Amygdala (tissue), 56 donors: ENCODE measurements around the gene VWA8.
A peak's percentile ranks its signal among the peaks of the same experiment; 100 is the strongest.

Experiments used
- DNase-seq, 56 donors: peaks; one replicate each; lab custom pipeline; 2025; lab: John Stamatoyannopoulos, UW

VWA8 gene

DNA sequence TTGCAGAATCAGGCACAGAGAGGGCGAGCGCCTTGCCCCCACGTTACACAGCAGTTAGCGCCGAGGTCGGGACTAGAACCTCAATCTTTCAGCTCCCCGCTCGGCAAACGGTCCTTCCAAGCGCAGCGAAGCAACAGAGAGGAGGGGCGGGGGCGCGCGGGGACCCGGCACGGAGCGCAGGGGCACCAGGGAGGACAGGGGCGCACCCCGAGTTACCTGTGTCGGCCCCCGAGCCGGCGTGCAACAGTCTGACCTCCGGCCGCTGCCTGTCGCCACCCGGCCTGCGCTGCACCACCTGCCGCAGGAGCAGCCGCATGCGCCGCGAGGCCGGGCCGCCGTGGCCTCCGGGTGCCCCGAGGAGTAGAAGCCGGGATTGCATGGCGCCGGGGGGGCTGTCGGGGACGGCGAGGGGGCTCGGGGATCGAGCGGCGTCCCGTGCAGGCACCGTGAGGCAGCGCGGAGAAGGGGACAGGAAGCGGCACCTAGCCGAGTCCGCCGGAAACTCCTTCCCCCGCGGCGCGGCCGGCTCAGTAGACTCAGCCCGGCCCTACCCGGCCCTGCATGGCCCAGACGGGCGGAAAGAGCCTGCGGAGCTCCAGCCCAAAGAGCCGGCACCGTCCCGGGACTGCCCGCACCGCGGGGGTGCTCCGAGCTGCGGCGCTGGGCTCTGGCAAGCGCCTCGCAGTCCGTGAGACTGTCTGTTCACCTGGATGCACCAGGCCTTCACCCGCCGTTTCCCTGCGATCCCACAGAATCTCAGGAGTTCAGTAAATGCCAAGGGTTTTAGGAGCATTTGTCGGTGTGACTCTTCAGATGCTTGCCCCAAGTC, at the start of gene VWA8:
Gene VWA8 (minus strand): TSS at position 473 of the 829 bp plus-strand sequence. CDS start 94 bp downstream, at position 379.
- peak in 52 of 56 donors; percentile 10 to 80 (median 50) for DNase-seq

DNA sequence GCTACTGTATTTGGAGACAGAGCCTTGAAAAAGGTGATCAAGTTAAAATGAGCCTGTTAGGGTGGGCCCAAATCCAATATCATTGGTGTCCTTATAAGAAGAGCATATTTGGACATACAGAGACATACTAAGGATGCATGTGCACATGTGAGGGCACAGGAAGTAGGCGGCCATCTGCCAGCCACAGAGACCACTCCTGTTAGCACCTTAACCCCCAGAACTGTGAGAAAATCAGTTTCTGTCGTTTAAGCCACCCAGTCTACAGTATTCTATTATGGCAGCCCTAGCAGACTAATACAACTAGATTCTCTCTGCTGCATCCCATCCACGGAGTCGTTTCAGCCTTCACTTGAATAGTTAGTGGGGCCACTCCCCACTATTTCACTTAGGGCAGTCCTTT, 48.1 kb upstream of the VWA8 start:
- DNase-seq, result no peak

DNA sequence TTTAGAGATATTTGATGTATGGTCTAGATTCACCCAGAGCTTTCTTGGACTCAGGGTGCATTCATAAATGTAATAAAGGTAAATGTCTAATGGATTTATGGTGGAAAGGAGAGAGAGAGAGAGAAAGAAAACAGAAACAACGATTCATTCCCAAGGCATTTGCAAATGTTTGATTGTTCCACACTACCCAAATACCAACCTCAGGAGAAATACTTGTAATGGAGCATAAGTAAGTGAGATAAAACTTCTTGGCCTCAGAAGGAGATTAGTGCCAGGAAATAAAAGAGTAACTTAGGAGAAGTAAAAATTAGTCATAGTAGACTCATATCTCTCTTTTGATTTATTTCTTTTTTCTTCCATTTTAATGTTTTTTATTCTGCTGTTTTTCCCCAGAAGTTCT, 46.9 kb upstream of the VWA8 start:
- DNase-seq, result no peak

DNA sequence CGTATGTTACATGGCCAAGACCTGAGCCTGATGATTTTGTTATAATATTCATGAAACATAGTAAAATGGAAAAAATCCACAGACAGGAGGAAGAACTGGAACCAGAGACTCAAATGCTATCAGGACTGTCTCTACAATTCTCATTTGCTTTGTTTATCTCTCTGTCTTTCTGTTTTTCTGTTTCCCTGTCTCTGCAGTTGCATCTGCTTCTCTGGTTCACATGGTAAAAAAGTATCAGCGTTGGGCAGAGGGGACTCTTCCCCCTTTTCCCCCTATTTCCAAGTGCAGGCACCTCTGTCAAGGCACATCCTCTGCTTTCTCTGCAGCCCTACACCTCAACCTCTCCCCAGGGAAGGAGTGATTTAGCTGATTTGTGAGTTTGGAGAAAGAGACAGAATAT, 41.2 kb upstream of the VWA8 start:
- DNase-seq, result no peak

DNA sequence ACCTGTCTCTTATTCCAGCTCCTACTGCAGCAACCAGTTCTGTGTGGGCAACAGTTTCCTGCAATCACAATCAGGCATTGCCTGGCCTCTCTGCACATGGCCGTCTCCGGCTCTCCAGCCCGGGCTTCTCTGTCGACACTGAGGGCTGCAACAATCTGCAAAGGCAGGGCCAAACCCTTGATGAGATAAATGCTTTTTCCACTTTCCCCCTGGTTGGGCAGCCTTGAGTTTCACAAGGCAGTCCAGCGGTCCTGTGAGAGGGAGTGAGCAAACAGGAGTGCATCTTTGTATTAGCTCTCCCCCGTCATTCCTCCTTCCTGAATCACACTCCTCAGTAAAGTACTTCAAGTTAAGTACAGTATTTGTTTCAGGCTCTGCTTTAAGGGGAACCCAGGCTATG, 40.7 kb upstream of the VWA8 start:
- DNase-seq, result no peak

DNA sequence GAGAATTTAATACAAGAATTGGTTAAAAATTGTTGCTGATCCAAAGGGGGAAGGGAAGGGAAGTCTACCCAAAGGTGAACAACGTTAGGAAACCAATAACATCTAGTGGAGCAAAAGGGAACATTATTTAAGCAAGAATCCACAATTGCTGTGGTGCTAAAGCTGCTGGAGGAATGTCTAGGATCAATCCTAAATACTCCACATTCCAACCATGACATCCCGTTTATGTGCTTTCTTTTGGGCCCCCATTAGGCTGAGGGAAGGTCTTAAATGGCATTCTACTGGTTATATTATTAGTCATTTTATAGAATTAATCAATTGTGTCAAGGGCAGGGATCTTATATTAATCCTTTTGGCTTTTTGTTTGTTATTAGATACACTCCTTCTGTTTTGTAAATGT, 39.9 kb upstream of the VWA8 start:
- no peak for DNase-seq

DNA sequence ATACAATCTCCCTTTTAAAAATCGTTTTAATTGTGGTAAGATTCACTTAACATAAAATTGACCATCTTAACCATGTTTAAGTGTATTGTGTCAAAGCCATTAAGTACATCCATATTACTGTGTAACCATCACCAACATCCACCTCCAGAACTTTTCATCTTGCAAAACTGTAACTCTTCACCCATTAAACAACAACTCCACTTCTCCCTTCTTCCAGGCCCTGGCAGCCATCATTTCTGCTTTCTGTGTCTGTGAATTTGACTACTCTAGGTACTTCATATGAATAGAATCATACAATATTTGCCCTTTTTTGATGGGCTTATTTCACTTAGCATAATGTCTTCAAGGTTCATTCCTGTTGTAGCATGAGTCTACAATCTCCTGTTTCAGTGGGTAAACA, 36.5 kb upstream of the VWA8 start:
- DNase-seq, result no peak

DNA sequence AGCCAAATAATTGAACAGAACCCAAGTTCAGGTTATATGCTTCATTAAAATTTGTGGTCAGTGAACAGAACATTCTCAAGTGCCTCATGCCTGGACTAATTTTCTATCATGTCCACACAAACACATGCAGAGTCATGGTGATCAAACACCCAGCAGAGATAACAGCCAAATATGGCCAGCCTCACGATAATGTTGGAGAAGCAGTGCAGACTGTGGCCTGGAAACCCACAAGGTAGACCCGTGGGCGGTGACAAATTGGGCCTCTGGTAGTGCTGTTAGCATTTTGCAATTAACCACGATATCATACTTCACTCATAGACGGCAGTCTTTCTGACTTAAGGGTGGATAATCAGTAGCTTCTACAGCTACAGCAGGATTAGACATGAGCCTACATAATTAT, 35.0 kb upstream of the VWA8 start:
- DNase-seq, result no peak

DNA sequence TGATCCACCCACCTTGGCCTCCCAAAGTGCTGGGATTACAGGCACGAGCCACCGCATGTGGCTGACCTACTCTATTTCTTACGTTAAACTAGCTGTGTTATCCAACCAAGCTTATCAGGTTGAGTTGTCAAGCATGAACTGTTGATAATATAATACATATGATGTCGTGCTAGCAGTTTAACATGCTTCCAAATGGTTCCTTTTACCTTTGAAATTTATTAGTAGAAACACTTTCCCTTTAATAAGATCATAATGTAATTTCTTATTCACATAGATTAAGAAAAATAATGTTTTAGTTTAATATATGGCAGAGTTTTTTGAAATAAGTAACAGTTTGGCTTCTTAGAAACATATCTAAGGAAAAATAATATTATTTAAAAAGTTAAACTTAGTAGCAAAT, 34.4 kb upstream of the VWA8 start:
- no peak for DNase-seq

DNA sequence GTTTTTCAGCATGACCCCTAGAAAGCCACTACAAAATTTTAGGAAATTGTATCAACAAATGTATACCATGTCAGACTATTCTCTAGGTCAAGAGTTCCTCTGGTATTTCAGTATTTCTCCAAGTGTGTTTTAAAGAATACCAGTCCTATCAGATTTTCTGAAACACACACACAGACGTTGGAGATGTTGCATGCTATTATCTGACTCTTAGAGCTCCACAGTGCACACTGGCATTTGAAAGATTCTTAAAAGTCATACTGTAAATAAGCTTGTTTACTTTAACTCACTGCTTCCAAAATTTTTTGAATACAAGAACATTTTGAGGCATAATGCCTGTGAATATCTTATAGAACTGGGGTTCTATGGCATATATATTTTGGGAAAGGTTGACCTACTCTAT, 33.8 kb upstream of the VWA8 start:
- no peak for DNase-seq

DNA sequence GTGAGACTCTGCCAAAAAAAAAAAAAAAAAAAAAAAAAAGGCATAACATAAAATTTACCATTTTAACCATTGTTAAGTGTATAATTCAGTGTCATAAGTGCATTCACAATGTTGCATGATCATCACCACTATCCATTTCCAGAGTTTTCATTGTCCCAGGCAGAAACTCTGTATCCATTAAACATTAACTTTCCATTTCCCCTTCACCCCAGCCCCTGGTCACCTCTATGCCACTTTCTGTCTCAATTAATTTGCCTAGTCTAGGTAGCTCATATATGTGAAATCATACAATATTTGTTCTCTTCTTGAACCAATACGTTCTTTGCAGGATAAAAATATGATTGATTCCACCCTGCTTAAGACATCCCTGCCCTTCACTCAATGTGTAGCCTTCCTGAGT, 31.0 kb upstream of the VWA8 start:
- no peak for DNase-seq

DNA sequence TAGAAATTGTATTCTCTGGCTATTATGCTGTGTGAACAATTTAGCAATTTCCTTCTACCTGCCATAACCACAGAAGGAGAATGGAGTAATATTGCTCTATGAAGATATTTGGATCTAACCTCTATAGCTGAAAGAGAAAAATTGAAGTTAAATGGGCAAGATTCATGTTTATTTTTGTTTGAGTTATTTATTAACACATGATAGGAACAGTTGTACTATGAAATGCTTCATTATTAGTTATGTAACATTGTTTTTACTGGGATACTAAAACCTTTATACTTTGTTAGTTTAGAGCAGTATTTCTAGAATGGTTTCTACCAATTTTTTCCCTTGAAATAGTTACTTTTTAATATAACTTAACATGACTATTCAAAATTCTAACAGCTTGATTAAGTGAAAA, 27.3 kb upstream of the VWA8 start:
- no peak for DNase-seq

DNA sequence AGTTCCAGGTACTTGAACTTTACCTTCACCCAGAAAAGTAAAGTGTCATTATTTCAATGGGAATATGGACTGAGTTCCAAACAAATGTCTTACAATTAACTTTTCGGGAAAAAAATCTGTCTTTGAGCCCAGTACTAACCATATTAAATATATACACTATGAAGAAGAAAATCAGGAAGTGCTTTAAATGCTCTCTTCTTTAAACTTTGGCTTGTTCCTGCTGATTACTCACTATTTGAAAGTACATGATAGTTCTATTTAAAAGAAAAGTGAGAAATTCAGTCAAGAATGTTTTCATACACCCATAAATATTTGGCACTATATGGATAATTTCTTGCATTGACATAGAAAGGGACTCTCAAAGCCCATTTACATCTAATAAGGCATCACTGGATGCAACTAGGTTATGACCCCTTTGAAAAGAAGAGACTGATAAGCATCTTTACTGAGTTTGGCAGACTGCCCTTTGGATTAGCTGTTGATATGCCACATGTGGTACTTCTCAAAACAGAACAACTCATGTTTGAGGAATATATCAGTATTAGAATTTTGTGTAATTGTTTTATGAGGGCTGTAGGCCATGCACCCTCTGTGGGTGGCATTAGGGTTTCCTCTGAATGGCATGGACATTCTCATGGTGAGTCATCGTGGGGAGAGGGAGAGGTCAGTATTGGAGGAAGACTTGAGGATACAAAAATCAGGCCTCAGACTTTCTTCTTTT, 25.0 kb upstream of the VWA8 start:
- no peak for DNase-seq

DNA sequence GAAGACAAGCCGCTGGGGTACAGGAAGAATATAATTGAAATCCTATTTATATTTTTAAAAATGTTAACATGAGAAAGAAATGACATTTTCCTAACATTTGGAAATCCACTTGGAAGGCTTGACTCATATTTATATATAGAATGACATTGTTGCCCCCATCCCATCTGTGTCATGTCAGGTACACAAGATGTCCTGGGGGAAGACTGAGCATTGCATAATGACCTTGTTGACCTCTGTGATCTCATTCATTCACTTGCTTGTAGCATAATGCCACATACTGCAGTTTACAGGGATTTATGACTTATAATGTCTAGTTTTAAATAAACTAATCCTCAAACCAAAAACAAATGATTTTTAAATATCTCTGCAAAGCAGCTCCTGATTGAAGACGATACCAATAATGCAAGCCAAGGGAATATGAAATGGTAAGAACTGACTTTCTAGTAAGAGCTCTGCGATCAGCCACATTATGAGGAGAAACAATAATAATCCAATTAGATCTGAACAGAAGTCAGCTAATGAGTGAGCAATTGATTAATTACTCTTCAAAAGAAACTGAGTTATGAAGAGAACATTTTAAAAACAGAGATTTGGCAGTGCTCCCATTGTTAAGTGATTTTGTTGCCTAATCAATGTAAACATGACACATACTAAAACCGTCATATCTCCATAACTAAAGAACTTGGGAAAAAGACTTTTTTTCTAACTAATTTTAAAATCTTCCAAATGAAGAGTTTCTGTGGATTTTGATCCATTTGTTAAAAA, 21.2 kb upstream of the VWA8 start:
- no peak for DNase-seq

DNA sequence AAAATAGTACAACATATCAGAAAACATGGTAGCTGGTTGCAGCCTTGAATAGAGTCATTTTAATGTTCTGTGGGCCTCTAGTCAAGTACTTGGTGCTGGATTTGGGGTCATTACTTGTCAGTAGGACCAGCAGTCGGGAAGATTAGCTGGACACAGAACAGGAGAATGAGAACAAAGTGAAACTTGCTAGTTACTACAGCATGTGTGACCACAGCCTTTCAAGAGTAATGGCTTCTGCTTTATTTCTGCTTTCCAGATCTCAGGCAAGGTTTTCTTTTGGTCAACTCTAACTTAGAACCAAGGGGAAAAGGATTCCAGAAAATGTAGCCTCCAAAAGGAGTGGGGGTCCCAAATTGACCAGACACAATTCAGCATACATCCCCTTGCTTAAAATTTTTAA, 17.1 kb upstream of the VWA8 start:
- DNase-seq, result no peak

DNA sequence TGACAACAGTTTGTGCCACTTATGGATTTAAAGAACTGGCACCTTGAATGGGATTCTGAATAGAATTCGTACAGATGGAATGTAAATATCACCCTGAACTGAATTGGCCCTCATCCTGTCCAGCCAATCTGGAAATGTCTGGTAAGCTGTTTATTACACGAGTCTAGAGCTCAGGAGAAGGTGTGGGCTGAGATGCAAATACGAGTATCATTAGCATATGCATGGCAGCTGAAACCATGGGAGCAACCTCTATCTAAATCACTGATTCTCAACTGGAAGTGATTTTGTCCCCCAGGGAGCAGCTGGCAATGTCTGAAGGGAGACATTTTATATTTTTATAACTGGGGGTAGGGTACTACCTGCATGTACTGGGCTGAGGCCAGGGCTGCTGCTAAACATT, 15.6 kb upstream of the VWA8 start:
- no peak for DNase-seq

DNA sequence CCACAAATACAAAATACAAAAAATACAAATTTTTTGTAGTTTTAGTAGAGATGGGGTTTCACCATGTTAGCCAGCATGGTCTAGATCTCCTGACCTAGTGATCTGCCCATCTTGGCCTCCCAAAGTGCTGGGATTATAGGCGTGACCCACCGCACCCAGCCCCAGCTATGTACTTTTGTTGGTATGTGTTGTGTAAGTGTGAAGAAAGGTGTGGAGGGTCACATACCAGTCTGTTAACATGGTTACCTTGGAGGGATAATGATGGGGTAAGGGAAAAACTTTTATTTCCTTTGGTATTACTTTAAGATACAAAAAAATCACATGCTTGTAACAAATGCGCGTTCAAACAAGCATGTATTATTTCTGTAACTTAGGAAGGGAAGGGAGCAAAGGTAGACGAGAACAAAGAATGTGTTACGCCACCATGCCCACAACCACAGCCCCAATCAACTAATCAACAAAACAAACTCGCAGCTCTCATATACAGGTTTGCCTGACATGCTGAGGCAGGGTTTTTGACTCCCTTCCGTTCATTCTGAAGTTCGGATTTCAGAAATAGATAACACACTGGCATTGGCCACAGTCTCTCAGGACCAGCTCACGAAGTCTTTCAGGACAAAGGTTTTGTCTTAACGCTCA, 13.5 kb upstream of the VWA8 start:
- DNase-seq, result no peak

DNA sequence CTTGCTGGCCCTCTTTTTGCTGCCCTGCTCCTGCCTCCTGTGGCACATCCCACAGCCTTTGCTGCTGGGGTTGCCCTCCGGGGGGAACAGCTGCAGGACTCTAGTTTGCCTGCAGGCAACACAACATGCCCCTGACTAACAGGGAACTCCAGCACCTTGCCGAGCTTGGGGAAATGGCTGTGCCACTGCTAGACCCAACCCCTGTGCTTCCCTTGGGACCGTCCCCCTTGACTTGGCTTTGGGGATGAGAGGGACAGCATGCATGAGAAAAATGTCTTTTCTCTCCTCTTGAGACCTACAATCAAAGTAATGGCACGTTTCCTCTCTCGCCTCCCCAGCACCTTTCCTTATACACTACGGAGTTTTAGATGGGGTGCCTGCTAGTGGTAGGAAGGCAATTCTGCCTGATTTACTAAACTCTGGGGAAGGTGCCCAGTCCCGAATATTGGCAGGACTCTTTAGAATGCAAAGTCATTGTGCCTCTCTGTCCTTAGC, 12.4 kb upstream of the VWA8 start:
- peak in 8 of 56 donors; percentile 1 to 16 (median 6) for DNase-seq

DNA sequence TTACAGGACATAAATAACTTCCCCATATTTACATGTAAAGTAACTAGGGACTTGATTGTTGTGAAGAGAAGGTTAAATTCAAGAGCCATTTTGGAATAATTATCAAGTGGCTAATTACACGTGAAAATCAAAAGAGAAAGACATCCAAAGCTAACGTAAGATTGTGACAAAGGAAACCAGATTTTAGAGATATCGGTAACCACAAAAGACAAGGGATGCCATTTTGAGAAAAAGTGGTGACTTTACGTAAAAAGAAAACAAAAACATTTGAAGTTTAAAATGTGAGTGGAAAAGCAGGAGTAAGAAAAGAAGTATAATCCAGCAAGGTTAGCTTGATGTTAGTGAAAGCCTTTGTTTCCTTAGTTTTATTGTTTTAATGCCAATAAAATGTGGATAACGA, 10.9 kb upstream of the VWA8 start:
- no peak for DNase-seq

DNA sequence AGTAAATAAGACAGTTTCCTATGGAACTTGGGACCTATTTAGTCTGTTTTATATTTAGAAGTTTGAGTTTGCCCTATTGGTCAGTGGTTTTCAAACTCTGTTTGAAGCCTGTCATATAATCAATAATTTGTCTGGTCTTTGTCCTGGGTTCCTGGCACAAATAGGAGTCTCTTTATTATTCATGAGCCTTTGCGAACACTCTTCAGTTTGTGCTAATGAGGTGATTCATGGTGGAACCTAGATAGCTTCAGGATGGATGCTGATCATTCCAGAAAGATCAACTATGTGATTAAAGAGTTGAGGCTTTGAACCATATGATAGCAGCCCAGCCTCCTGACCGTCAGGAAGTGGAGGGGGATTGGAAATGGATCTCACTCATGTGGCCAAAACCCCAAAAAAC, 10.0 kb upstream of the VWA8 start:
- no peak for DNase-seq

DNA sequence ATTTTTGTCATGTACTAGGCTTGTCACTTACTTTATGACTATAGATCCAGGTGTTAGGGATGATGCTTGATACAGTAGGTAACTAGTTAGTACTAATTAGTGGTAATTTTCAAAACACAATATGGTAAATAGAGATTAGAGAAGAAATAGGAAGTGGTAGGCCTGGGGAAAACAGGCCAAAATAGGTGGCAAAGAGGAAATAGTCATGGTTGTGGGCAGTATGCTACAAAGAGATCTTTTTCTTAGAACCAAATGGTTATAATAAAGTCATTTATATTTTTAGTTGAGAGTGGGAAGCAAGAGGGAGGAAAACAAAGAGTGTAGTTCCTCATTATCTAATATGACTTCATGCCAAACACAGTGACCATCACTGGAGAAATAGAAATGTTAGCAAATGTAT, 9.1 kb upstream of the VWA8 start:
- no peak for DNase-seq
